HG02885 (cell line): Measurements from ENCODE around the gene CCDC195.
"Not testable (repeated sequence)": the region's sequence is repeated elsewhere in the genome, so short reads cannot be mapped to it uniquely, and the experiment has no call there.

Experiments
- ATAC-seq: cut with Tn5 transposase; IDR thresholded peaks from one replicate; pipeline ENCODE4 v1.9.1; 2021; ENCODE audit warnings: mild to moderate bottlenecking; ENCODE audit not compliant: unreplicated experiment, poor library complexity

The CCDC195 gene

DNA sequence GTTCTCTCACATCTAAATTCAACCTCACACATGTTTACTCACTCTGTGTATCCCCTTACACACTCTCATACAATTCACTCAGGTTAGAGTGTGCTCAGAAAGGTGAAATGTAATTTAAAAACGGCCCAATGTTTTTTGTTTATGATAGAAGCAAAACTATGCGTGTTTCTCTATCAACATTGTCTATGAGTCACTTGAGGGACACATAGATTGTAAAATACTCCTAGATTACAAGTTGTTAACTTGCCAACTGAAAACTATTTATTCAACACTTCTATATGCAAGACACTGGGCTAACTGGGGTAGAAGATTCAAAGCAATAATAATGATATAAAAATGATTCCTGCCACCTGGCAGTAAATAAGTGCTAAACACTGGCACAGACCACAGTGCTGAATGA, 24.6 kb downstream of the CCDC195 start:
- no peak for ATAC-seq

GRCh38 chr2:224690868-224691267, 25.3 kb downstream of the CCDC195 start:
- ATAC-seq, result no peak

DNA sequence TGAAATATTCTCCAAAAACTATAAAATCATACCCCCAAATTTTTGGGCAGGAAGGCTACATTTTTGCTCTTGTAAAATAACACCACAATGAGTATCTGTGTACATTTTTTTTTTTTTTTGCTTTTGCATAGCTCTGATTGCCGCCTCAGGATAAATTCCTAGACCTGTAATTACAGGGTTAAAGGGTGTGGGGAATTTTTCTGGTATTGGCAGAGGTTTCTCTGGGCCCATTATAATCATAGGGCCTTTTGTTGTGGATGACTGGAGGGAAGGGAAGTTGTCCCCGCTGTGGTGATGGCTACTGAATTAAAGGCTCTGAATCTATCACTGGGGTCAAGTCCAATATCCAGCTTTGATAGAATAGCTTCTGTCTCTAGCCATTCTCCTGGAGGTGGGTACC, 26.6 kb downstream of the CCDC195 start:
- no peak for ATAC-seq

DNA sequence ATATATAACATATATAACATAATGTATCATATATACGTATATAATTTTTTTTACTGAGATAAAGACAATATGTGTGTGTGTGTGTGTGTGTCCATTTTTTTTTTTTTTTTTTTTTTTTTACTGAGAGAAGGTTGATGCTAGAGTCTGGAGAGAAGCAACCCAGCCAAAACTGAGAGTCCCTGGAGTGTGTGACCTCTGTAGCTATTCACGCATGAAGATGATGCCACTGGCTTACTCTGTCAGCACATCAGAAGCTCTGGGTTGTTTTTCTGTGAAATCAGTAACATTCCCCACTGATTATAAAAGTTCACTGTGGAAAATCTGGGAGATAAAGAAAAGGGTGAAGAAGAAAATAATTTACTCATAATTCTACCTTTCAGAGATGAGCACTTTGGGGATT, 27.2 kb downstream of the CCDC195 start:
- ATAC-seq, result no peak

GRCh38 chr2:224687156-224687555, 29.0 kb downstream of the CCDC195 start:
- no peak for ATAC-seq

DNA sequence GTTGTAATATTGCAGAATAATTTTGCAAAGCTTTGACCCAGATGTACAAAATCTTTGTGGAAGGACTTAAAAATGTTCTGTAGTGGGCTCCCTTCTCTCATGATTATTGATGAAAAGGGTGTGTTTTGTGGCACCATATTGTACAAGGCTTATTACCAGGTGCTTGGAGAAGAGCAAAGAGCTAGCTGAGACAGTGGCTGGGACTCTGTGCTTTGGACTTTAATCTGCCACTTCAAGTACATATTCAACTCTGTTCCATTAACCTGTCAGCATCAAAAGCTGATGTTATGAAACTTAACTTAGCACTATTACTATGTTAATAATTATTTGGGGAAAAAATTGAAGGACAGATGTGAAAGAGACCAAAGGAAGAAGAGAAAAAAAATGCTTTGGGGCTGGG, 31.0 kb downstream of the CCDC195 start:
- ATAC-seq, result no peak

- ATAC-seq, result no peak
Measured at GRCh38 chr2:224682134-224682533, 34.0 kb downstream of the CCDC195 start.

- ATAC-seq, result no peak
Measured at GRCh38 chr2:224671731-224672130, 44.4 kb downstream of the CCDC195 start.

- no peak for ATAC-seq
Measured at GRCh38 chr2:224670203-224670602, 46.0 kb downstream of the CCDC195 start.

GRCh38 chr2:224669449-224669848, 46.7 kb downstream of the CCDC195 start:
- ATAC-seq, result no peak

DNA sequence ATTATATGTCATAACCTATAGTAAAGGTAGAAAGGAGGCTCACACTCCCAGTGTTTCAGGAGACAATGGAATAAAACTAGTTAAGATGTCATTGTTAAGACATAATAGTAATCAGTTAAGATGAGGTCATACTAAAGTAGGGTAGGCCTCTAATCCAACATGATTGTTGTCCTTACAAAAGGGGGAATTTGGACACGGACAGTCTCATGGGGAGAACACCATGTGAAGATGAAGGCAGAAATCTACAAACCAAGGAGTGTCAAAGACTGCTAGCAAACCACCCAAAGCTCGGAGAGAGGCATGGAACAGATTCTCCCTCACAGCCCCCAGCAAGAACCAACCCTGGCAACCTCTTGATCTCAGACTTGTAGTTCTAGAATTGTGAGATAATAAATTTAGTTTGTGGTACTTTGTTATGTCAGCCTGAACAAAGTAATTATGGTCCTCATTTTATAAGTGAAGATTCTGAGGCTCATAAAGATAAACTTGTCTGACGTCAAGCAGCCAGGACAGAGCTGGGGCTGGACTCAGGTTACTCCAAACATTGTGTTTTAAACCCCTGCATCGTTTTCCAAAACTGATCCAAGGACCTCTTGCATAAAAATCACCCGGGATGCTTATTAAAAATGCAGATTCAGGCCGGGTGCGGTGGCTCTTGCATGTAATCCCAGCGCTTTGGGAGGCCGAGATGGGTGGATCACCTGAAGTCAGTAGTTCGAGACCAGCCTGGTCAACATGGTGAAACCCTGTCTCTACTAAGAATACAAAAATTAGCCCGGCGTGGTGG, 47.8 kb downstream of the CCDC195 start:
- no peak for ATAC-seq

GRCh38 chr2:224666951-224667553, 49.1 kb downstream of the CCDC195 start:
- ATAC-seq, result peak; percentile 97

- not testable (repeated sequence) for ATAC-seq
Measured at GRCh38 chr2:224663322-224663721, 52.8 kb downstream of the CCDC195 start.

DNA sequence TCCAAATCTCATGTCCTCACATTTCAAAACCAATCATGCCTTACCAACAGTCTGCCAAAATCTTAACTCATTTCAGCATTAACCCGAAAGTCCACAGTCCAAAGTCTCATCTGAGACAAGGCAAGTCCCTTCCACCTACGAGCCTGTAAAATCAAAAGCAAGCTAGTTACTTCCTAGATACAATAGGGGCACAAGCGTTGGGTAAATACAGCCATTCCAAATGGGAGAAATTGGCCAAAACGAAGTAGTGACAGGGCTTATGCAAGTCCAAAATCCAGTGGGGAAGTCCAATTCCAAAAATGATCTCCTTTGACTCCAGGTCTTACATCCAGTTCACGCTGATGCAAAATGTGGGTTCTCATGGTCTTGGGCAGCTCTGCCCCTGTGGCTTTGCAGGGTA, 54.5 kb downstream of the CCDC195 start:
- not testable (repeated sequence) for ATAC-seq

- peak; percentile 50 for ATAC-seq
Measured at GRCh38 chr2:224659714-224660113, 56.5 kb downstream of the CCDC195 start.

DNA sequence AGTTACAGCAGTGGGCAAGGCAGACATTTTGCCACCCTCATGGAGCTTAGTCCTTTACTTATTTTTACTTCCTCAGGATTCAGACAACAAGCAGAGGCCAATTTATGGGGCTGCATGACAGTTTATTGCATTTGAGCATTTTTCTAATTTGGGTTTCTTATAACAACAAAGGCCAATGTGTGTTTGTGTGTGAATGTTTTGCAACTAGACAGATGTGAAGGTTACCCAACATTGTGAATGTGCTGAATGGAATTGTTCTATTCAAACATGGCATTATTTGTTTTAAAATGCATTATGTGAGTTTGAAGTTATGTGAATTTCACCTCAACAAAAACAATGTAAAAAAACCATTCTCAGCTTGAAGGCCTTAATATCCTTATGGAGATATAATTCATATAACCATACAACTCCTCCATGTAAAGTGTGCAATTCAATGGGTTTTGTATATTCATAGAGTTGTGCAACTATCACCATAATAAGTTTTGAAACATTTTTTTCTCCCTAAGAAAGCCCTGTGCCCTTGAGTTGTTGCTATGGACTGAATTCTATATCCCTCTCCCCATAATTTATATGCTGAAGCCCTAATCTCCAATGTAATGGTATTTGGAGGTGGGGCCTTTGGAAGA, 57.3 kb downstream of the CCDC195 start:
- no peak for ATAC-seq

DNA sequence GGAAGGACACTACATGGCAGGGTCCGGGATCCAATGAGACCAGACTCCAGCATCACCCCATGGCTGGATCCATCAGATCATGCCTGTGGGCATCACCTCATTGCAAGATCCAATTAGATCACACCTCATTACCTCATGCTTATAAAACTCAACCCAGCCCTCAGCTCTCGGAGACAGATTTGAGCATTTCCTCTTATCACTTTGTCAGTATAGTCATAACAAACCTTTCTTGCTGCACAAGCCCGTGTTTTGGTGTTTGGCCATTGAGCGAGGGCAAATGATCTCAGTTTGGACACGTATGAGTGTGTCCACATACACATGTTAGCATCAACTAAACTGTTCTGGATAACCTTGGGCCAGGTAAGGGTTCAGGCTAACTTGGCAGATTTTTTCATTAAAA, 58.8 kb downstream of the CCDC195 start:
- ATAC-seq, result no peak

DNA sequence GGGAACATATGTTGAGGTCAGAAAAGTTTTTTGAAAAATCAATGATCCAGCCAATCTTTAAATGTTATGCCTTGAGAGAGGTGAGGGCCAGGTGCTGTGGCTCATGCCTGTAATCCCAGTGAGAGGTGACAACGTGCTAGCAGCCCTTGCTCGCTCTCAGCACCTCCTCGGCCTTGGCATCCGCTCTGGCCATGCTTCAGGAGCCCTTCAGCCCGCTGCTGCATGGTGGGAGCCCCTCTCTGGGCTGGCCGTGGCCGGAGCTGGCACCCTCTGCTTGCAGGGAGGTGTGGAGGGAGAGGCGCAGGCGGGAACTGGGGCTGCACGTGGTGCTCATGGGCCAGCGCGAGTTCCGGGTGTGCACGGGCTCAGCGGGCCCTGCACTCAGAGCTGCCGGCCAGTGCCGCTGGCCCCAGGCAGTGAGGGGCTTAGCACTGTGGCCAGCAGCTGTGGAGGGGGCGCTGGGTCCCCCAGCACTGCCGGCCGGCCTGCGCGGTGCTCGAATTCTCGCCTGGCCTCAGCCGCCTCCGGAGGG, 61.1 kb downstream of the CCDC195 start:
- ATAC-seq, result no peak
